Measurements from ENCODE around the gene TREM1. TPM values are rescaled to one million over a fixed set of nuclear protein-coding genes. Genes with fewer than 3 reads are reported as not detected.
A peak's percentile ranks its signal among the peaks of the same experiment; 100 is the strongest.

The TREM1 gene
- total RNA-seq, 1 experiment from 2014 or later: not detected

DNA sequence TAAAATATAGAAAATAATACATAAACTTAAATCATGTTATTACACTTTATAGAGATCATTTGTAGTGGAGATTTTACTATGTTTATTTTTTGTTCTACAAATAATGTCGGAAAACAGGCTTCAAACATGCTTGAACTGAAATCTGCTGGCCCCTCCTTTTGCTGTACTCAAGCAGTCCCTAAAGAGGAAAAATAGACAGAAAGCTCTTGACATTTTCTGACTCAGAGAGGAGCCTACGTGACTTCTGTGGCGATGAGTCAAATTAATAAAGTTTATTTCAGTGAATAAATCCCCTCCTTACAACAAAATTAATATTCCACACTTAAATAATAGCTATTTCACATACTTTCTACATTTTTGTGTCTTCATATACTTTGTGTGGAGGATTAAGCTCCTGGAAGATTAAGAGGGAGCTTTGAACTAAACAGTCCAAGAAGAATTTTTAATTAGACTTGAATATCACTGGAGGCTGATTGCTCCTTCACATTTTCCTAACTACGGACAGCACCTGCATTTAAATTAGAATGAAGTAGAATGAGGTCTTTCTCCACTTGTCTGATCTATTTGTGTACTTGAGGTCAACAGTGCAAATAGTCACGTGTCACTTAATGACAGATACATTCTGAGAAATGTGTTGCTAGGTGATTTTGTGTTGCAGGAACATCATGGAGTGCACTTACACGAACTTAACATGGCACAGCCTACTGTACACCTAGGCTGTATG lies 1.7 kb upstream of the TREM1 start:
- Histone ChIP-seq H3K4me3 (ENCODE audit: low read length) (no peak overlapping the region), H3K4me1 (ENCODE audit: low read length) (no peaks in the 10 kb centered on the region), H3K9me3 (ENCODE audit: low read length) (no peaks in the 10 kb centered on the region), H3K9me2 (replicated peaks; ENCODE audit: insufficient read depth, low read length) (no peaks in the 10 kb centered on the region), H2AFZ (ENCODE audit: low read length) (no peak overlapping the region), H3K27ac (ENCODE audit: low read length) (no peak overlapping the region), H3K79me2 (ENCODE audit: low read length) (no peaks in the 10 kb centered on the region), H3K27me3 (ENCODE audit: low read length) (no peaks in the 10 kb centered on the region), H3K36me3 (ENCODE audit: insufficient read depth, low read length) (no peaks in the 10 kb centered on the region), H3K4me2 (ENCODE audit: low read depth, low read length, poor library complexity, severe bottlenecking) (no peak overlapping the region), H4K20me1 (ENCODE audit: insufficient read depth, low read depth, low read length) (no peaks in the 10 kb centered on the region), H3K9ac (ENCODE audit: low read length) (no peak overlapping the region)
- DNase-seq: no peak

- Histone ChIP-seq H4K20me1 (ENCODE audit: insufficient read depth, low read depth, low read length) (no peaks in the 10 kb centered on the region), H3K36me3 (ENCODE audit: insufficient read depth, low read length) (no peaks in the 10 kb centered on the region), H3K4me3 (ENCODE audit: low read length) (no peak overlapping the region), H3K4me2 (ENCODE audit: low read depth, low read length, poor library complexity, severe bottlenecking) (no peak overlapping the region), H3K79me2 (ENCODE audit: low read length) (no peaks in the 10 kb centered on the region), H3K9me3 (ENCODE audit: low read length) (no peaks in the 10 kb centered on the region), H3K27me3 (ENCODE audit: low read length) (no peaks in the 10 kb centered on the region), H3K27ac (ENCODE audit: low read length) (no peak overlapping the region), H2AFZ (ENCODE audit: low read length) (no peak overlapping the region), H3K9ac (ENCODE audit: low read length) (no peak overlapping the region), H3K9me2 (replicated peaks; ENCODE audit: insufficient read depth, low read length) (no peaks in the 10 kb centered on the region), H3K4me1 (ENCODE audit: low read length) (no peaks in the 10 kb centered on the region)
- no peak for DNase-seq
Measured at GRCh38 chr6:41284726-41285125, 1.8 kb downstream of the TREM1 start.

DNA sequence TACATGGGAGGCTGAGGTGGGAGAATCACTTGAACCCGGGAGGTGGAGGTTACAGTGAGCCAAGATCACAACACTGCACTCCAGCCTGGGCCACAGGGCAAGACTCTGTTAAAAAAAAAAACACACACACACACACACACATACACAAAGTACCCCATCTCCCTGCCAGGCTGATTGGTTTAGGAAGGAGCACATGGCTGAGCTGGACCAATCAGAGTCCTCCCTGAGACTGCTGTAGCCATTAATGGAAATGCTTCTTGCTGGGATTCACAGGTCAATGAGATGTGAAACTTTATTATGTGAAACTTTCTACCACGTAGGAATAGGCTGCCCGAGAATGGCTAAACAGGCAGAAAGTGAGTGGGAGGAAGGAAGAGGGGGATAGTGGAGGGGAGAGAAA lies 2.9 kb downstream of the TREM1 start:
- no peaks in the 10 kb centered on the region for H3K4me1 ChIP-seq (ENCODE audit: low read length)
- H3K27ac ChIP-seq (ENCODE audit: low read length): no peak overlapping the region
- no peak overlapping the region for H3K4me3 ChIP-seq (ENCODE audit: low read length)
- H3K79me2 ChIP-seq (ENCODE audit: low read length): no peaks in the 10 kb centered on the region
- H2AFZ ChIP-seq (ENCODE audit: low read length): no peak overlapping the region
- no peak overlapping the region for H3K4me2 ChIP-seq (ENCODE audit: low read depth, low read length, poor library complexity, severe bottlenecking)
- H3K27me3 ChIP-seq (ENCODE audit: low read length): no peaks in the 10 kb centered on the region
- H3K9me3 ChIP-seq (ENCODE audit: low read length): no peaks in the 10 kb centered on the region
- H3K9ac ChIP-seq (ENCODE audit: low read length): no peak overlapping the region
- peak; percentile 51 for DNase-seq
- no peaks in the 10 kb centered on the region for H3K36me3 ChIP-seq (ENCODE audit: insufficient read depth, low read length)
- no peaks in the 10 kb centered on the region for H3K9me2 ChIP-seq (replicated peaks; ENCODE audit: insufficient read depth, low read length)
- no peaks in the 10 kb centered on the region for H4K20me1 ChIP-seq (ENCODE audit: insufficient read depth, low read depth, low read length)

DNA sequence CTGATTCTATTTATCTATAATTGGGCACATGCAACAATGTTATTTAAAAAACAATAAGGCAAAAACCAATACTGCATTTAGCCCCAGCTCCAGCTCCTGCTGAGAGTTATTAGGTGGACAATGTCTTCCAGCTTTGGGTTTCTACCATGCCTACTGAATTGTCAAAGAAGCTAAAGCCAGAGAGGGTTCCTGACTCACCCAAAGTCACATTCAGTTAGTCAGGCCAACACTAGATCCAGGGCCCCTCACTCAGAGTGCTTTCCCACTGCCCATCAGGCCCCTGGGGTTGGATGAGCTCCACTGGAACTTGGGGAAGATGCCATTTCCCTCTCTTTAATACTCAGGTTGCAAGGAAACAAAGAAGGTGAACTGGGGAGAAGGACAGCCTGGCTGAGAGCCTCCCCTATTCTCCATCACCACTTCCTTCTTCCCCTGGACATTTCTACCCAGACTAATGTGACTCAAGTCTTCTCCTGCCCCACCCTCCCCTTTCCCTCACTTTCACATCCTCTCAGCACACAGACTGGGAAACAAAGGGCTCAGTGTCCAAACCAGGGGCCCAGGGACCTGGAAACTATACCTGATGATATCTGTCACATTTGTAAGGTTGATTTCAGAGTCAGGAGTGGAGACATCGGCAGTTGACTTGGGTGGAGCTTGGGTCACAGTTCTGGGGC lies 6.0 kb downstream of the TREM1 start:
- H3K9me3 ChIP-seq (ENCODE audit: low read length): no peaks in the 10 kb centered on the region
- H3K79me2 ChIP-seq (ENCODE audit: low read length): no peaks in the 10 kb centered on the region
- H3K27ac ChIP-seq (ENCODE audit: low read length): no peak overlapping the region
- H2AFZ ChIP-seq (ENCODE audit: low read length): no peak overlapping the region
- no peaks in the 10 kb centered on the region for H3K27me3 ChIP-seq (ENCODE audit: low read length)
- H3K9ac ChIP-seq (ENCODE audit: low read length): no peak overlapping the region
- H3K9me2 ChIP-seq (replicated peaks; ENCODE audit: insufficient read depth, low read length): no peaks in the 10 kb centered on the region
- H3K36me3 ChIP-seq (ENCODE audit: insufficient read depth, low read length): no peaks in the 10 kb centered on the region
- no peak overlapping the region for H3K4me3 ChIP-seq (ENCODE audit: low read length)
- H3K4me1 ChIP-seq (ENCODE audit: low read length): no peaks in the 10 kb centered on the region
- H3K4me2 ChIP-seq (ENCODE audit: low read depth, low read length, poor library complexity, severe bottlenecking): no peak overlapping the region
- no peaks in the 10 kb centered on the region for H4K20me1 ChIP-seq (ENCODE audit: insufficient read depth, low read depth, low read length)
- no peak for DNase-seq

- H2AFZ ChIP-seq (ENCODE audit: low read length): no peak overlapping the region
- H3K9ac ChIP-seq (ENCODE audit: low read length): no peak overlapping the region
- no peaks in the 10 kb centered on the region for H3K27me3 ChIP-seq (ENCODE audit: low read length)
- H3K9me2 ChIP-seq (replicated peaks; ENCODE audit: insufficient read depth, low read length): no peaks in the 10 kb centered on the region
- H3K9me3 ChIP-seq (ENCODE audit: low read length): no peaks in the 10 kb centered on the region
- no peak overlapping the region for H3K27ac ChIP-seq (ENCODE audit: low read length)
- no peak overlapping the region for H3K4me2 ChIP-seq (ENCODE audit: low read depth, low read length, poor library complexity, severe bottlenecking)
- no peaks in the 10 kb centered on the region for H3K79me2 ChIP-seq (ENCODE audit: low read length)
- no peaks in the 10 kb centered on the region for H3K4me1 ChIP-seq (ENCODE audit: low read length)
- no peaks in the 10 kb centered on the region for H4K20me1 ChIP-seq (ENCODE audit: insufficient read depth, low read depth, low read length)
- no peak overlapping the region for H3K4me3 ChIP-seq (ENCODE audit: low read length)
- H3K36me3 ChIP-seq (ENCODE audit: insufficient read depth, low read length): no peaks in the 10 kb centered on the region
- peak; percentile 85 for DNase-seq
Measured at GRCh38 chr6:41278699-41279405, 7.6 kb downstream of the TREM1 start.

DNA sequence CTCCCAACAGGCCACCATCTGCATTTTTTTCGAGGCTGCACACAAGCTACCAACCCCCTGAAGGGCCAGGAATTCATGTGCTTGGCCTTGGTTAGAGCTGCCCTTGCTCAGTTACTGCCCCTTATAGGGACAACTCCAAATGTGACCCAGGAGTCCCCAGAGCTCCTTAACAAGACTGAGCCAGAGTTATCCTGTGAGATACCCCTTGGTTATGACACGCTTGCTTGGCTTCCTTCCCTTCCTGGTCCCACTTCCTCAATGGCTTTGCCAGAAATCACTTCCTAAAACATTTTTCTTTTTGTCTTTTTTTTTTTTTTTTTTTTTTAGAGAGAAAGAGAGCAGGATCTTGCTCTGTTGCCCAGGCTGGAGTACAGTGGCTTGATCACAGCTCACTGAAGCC lies 8.9 kb downstream of the TREM1 start:
- no peaks in the 10 kb centered on the region for H3K4me1 ChIP-seq (ENCODE audit: low read length)
- no peaks in the 10 kb centered on the region for H3K9me2 ChIP-seq (replicated peaks; ENCODE audit: insufficient read depth, low read length)
- H2AFZ ChIP-seq (ENCODE audit: low read length): no peak overlapping the region

GRCh38 chr6:41275489-41275888 lies 11.0 kb downstream of the TREM1 start:
- H4K20me1 ChIP-seq (ENCODE audit: insufficient read depth, low read depth, low read length): no peaks in the 10 kb centered on the region
- DNase-seq: no peak
- no peak overlapping the region for H3K4me3 ChIP-seq (ENCODE audit: low read length)
- no peaks in the 10 kb centered on the region for H3K36me3 ChIP-seq (ENCODE audit: insufficient read depth, low read length)
- H2AFZ ChIP-seq (ENCODE audit: low read length): no peak overlapping the region
- H3K79me2 ChIP-seq (ENCODE audit: low read length): no peaks in the 10 kb centered on the region
- H3K9me3 ChIP-seq (ENCODE audit: low read length): no peaks in the 10 kb centered on the region
- no peak overlapping the region for H3K27ac ChIP-seq (ENCODE audit: low read length)
- no peak overlapping the region for H3K9ac ChIP-seq (ENCODE audit: low read length)
- H3K4me1 ChIP-seq (ENCODE audit: low read length): no peaks in the 10 kb centered on the region
- no peaks in the 10 kb centered on the region for H3K27me3 ChIP-seq (ENCODE audit: low read length)
- no peaks in the 10 kb centered on the region for H3K9me2 ChIP-seq (replicated peaks; ENCODE audit: insufficient read depth, low read length)
- H3K4me2 ChIP-seq (ENCODE audit: low read depth, low read length, poor library complexity, severe bottlenecking): no peak overlapping the region

More for the DNA sequence above, 8.9 kb downstream of the TREM1 start:
- no peaks in the 10 kb centered on the region for H3K36me3 ChIP-seq (ENCODE audit: insufficient read depth, low read length)
- no peak overlapping the region for H3K4me2 ChIP-seq (ENCODE audit: low read depth, low read length, poor library complexity, severe bottlenecking)
- no peaks in the 10 kb centered on the region for H3K9me3 ChIP-seq (ENCODE audit: low read length)
- H3K9ac ChIP-seq (ENCODE audit: low read length): no peak overlapping the region
- H3K27me3 ChIP-seq (ENCODE audit: low read length): no peaks in the 10 kb centered on the region
- no peaks in the 10 kb centered on the region for H4K20me1 ChIP-seq (ENCODE audit: insufficient read depth, low read depth, low read length)
- H3K27ac ChIP-seq (ENCODE audit: low read length): no peak overlapping the region
- H3K4me3 ChIP-seq (ENCODE audit: low read length): no peak overlapping the region
- H3K79me2 ChIP-seq (ENCODE audit: low read length): no peaks in the 10 kb centered on the region
- no peak for DNase-seq

DNA sequence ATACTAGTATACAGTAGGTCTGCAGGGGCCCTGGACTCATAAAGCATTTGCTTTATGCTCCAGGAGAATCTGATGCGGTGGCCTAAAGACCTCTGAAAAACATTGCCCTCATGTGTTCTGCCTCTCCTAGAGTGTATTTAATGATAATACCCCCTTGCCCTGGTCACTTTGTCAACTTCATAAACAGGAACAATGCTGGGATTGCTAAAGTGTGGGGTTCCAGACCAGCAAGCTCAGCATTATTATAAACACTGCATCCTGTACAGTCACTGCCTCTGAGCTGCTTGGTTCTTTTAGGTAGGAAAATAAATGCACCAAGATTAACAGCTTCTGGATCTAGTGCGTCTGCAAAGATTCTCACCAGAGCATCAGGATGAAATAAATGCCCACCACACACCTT lies 12.2 kb downstream of the TREM1 start:
- Histone ChIP-seq H2AFZ (ENCODE audit: low read length) (no peak overlapping the region), H3K4me3 (ENCODE audit: low read length) (no peak overlapping the region), H3K9me2 (replicated peaks; ENCODE audit: insufficient read depth, low read length) (no peaks in the 10 kb centered on the region), H3K27me3 (ENCODE audit: low read length) (no peaks in the 10 kb centered on the region), H3K4me2 (ENCODE audit: low read depth, low read length, poor library complexity, severe bottlenecking) (no peak overlapping the region), H3K9me3 (ENCODE audit: low read length) (no peaks in the 10 kb centered on the region), H3K36me3 (ENCODE audit: insufficient read depth, low read length) (no peaks in the 10 kb centered on the region), H4K20me1 (ENCODE audit: insufficient read depth, low read depth, low read length) (no peaks in the 10 kb centered on the region), H3K4me1 (ENCODE audit: low read length) (no peaks in the 10 kb centered on the region), H3K9ac (ENCODE audit: low read length) (no peak overlapping the region), H3K79me2 (ENCODE audit: low read length) (no peaks in the 10 kb centered on the region), H3K27ac (ENCODE audit: low read length) (no peak overlapping the region)
- no peak for DNase-seq
